Stimulated activated CD4-positive, alpha-beta T cell treated with anti-CD3 and anti-CD28 coated beads, Interleukin-15, amount 100 ng/mL, for 48 hours (primary cell): ENCODE results near the gene CCS.
"Not testable (repeated sequence)": the region's sequence is repeated elsewhere in the genome, so short reads cannot be mapped to it uniquely, and the experiment has no call there.

Experiments used
- DNase-seq, 2 donors: peaks; one replicate each; pipeline ENCODE4 v3.0.0-alpha.2; 2020; ENCODE audit warnings: low read depth in 2 of 2

CCS gene

GRCh38 chr11:66561178-66561974 is 31.6 kb upstream of the CCS start:
- no peak for DNase-seq

GRCh38 chr11:66561975-66562248 is 31.1 kb upstream of the CCS start:
- no peak for DNase-seq

- DNase-seq: no peak
Measured at GRCh38 chr11:66562275-66562674, 30.7 kb upstream of the CCS start.

- DNase-seq: no peak
Measured at GRCh38 chr11:66562907-66563583, 29.9 kb upstream of the CCS start.

- no peak for DNase-seq
Measured at GRCh38 chr11:66563832-66564231, 29.2 kb upstream of the CCS start.

GRCh38 chr11:66564538-66564937 is 28.4 kb upstream of the CCS start:
- no peak for DNase-seq

- no peak for DNase-seq
Measured at GRCh38 chr11:66564984-66565383, 28.0 kb upstream of the CCS start.

- DNase-seq: no peak
Measured at GRCh38 chr11:66566221-66566620, 26.8 kb upstream of the CCS start.

GRCh38 chr11:66567787-66568123 is 25.2 kb upstream of the CCS start:
- DNase-seq: no peak

- peak; percentile 50 to 66 for DNase-seq
Measured at GRCh38 chr11:66568124-66568916, 24.7 kb upstream of the CCS start, which contains the start of gene CTSF. CTSF (minus strand) TSS chr11:66568606; CDS start chr11:66568486, 120 bp downstream.

GRCh38 chr11:66569076-66569475 is 23.9 kb upstream of the CCS start:
- DNase-seq: no peak

- no peak for DNase-seq
Measured at GRCh38 chr11:66570079-66570849, 22.7 kb upstream of the CCS start.

- no peak for DNase-seq
Measured at GRCh38 chr11:66570850-66571180, 22.2 kb upstream of the CCS start.

GRCh38 chr11:66579017-66579606 is 13.9 kb upstream of the CCS start:
- DNase-seq: peak; percentile 67 to 83

GRCh38 chr11:66580803-66581202 is 12.2 kb upstream of the CCS start:
- DNase-seq: no peak

GRCh38 chr11:66581261-66581660 is 11.7 kb upstream of the CCS start:
- DNase-seq: no peak

- not testable (repeated sequence) for DNase-seq
Measured at GRCh38 chr11:66582565-66583147, 10.3 kb upstream of the CCS start.

GRCh38 chr11:66585447-66585846 is 7.5 kb upstream of the CCS start:
- not testable (repeated sequence) for DNase-seq

GRCh38 chr11:66586136-66586535 is 6.8 kb upstream of the CCS start:
- DNase-seq: no peak

- DNase-seq: not testable (repeated sequence)
Measured at GRCh38 chr11:66589315-66589714, 3.7 kb upstream of the CCS start.

GRCh38 chr11:66589996-66590675 is 2.8 kb upstream of the CCS start:
- no peak for DNase-seq
